ENCODE results near the gene ATPAF1. TPM values are rescaled to one million over a fixed set of nuclear protein-coding genes. Genes with fewer than 3 reads are reported as not detected.
"Not testable (repeated sequence)": the region's sequence is repeated elsewhere in the genome, so short reads cannot be mapped to it uniquely, and the experiment has no call there.

ATPAF1 gene
- total RNA-seq, 1 donor from 2014 or later: 29.2 TPM

GRCh38 chr1:46657775-46658174 is 10.4 kb downstream of the ATPAF1 start:
- FAIRE-seq (no peak), DNase-seq (ENCODE audit: low read depth) (no peak)
- Histone ChIP-seq H3K36me3 (ENCODE audit: control insufficient read depth, insufficient read depth, low read length) (no peaks in the 10 kb centered on the region), H3K27me3 (ENCODE audit: control insufficient read depth, insufficient read depth, low read length) (no peaks in the 10 kb centered on the region), H3K4me3 (ENCODE audit: low read depth, low read length) (no peak overlapping the region)
- no peak for TF ChIP-seq CTCF (IDR thresholded peaks at IDR 0.05; ENCODE audit: insufficient read depth, low read length, severe bottlenecking)

GRCh38 chr1:46656643-46657042 is 11.5 kb downstream of the ATPAF1 start:
- no peaks in the 10 kb centered on the region for H3K27me3 ChIP-seq (ENCODE audit: control insufficient read depth, insufficient read depth, low read length)
- no peak overlapping the region for H3K4me3 ChIP-seq (ENCODE audit: low read depth, low read length)
- no peak for FAIRE-seq
- DNase-seq (ENCODE audit: low read depth): no peak
- no peak for TF ChIP-seq CTCF (IDR thresholded peaks at IDR 0.05; ENCODE audit: insufficient read depth, low read length, severe bottlenecking)
- no peaks in the 10 kb centered on the region for H3K36me3 ChIP-seq (ENCODE audit: control insufficient read depth, insufficient read depth, low read length)

GRCh38 chr1:46655848-46656247 is 12.3 kb downstream of the ATPAF1 start:
- FAIRE-seq: no peak
- no peak overlapping the region for H3K4me3 ChIP-seq (ENCODE audit: low read depth, low read length)
- no peaks in the 10 kb centered on the region for H3K27me3 ChIP-seq (ENCODE audit: control insufficient read depth, insufficient read depth, low read length)
- DNase-seq (ENCODE audit: low read depth): no peak
- H3K36me3 ChIP-seq (ENCODE audit: control insufficient read depth, insufficient read depth, low read length): no peaks in the 10 kb centered on the region
- TF ChIP-seq CTCF (IDR thresholded peaks at IDR 0.05; ENCODE audit: insufficient read depth, low read length, severe bottlenecking): no peak

DNA sequence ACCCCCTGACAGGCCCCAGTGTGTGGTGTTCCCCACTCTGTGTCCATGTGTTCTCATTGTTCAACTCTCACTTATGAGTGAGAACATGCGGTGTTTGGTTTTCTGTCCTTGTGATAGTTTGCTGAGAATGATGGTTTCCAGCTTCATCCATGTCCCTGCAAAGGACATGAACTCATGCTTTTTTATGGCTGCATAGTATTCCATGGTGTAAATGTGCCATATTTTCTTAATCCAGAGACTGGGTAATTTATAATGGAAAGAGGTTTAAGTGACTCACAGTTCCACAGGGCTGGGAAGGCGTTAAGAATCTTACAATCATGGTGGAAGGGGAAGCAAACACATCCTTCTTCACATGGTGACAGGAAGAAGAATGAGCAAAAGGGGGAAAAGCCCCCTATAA is 13.5 kb downstream of the ATPAF1 start:
- not testable (repeated sequence) for DNase-seq (ENCODE audit: low read depth); H3K4me3 ChIP-seq (ENCODE audit: low read depth, low read length); H3K36me3 ChIP-seq (ENCODE audit: control insufficient read depth, insufficient read depth, low read length); FAIRE-seq; H3K27me3 ChIP-seq (ENCODE audit: control insufficient read depth, insufficient read depth, low read length)

- Histone ChIP-seq H3K36me3 (ENCODE audit: control insufficient read depth, insufficient read depth, low read length) (no peaks in the 10 kb centered on the region), H3K4me3 (ENCODE audit: low read depth, low read length) (no peak overlapping the region), H3K27me3 (ENCODE audit: control insufficient read depth, insufficient read depth, low read length) (no peaks in the 10 kb centered on the region)
- TF ChIP-seq CTCF (IDR thresholded peaks at IDR 0.05; ENCODE audit: insufficient read depth, low read length, severe bottlenecking): no peak
- DNase-seq (ENCODE audit: low read depth): no peak
- FAIRE-seq: no peak
Measured at GRCh38 chr1:46654012-46654411, 14.2 kb downstream of the ATPAF1 start.

DNA sequence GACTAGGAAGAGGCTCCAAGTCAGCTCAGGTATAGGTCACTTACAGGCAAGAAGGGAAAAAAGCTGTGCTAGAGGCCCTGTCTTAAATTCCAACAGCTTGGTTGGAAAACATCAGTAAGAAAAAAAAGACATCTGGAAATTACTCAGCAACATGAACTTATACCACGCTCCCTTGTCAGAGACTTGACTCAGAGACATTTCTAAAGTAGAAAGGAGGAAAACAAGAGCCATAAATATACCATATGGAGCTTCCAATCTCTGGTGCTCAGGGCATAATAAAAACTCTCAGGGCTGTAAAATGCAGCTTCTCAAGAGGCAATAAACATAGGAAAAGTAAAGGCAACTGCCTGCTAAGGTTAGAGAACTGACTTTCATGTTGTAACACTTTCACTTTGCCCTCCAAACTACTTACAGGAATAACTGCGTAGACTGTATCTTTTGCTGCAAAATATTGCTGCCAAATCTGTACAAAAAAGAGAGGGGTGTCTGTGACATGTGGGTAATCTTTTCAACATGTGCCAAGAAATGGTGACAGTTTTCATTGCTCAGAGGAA is 14.7 kb downstream of the ATPAF1 start:
- no peak for FAIRE-seq
- TF ChIP-seq CTCF (IDR thresholded peaks at IDR 0.05; ENCODE audit: insufficient read depth, low read length, severe bottlenecking): no peak

More for the DNA sequence above, 14.7 kb downstream of the ATPAF1 start:
- Histone ChIP-seq H3K36me3 (ENCODE audit: control insufficient read depth, insufficient read depth, low read length) (no peaks in the 10 kb centered on the region), H3K27me3 (ENCODE audit: control insufficient read depth, insufficient read depth, low read length) (no peaks in the 10 kb centered on the region), H3K4me3 (ENCODE audit: low read depth, low read length) (no peak overlapping the region)
- DNase-seq (ENCODE audit: low read depth): no peak
